Common myeloid progenitor, CD34-positive (primary cell): Measurements from ENCODE around the gene DOCK9.

Experiments used
- CTCF ChIA-PET: fragments of 350-600 bp; sonication (Branson Sonifier 250); formaldehyde crosslinking; loops from one replicate; lab custom pipeline; 2021; ENCODE audit warnings: antibody characterized with exemption; lab: Charles Lee
- POLR2A ChIA-PET: fragments of 350-600 bp; sonication (Branson Sonifier 250); formaldehyde crosslinking; loops from one replicate; lab custom pipeline; 2021; ENCODE audit warnings: antibody characterized with exemption; lab: Charles Lee
- DNase-seq, 3 donors: peaks; one replicate each; pipeline versions ENCODE4 v3.0.0 to v3.0.0-alpha.2; 2013
- H3K27ac ChIP-seq, 2 experiments: 1 replicate in 1 of 2; 2 replicates in 1 of 2; pipeline ENCODE4 v1.7.0; 2013; ENCODE audit warnings: inconsistent platforms in 2 of 2, low read length in 2 of 2, mild to moderate bottlenecking in 2 of 2, low read depth in 1 of 2, moderate library complexity in 1 of 2; ENCODE audit not compliant: severe bottlenecking in 2 of 2, insufficient read depth in 1 of 2, poor library complexity in 1 of 2
- H3K27me3 ChIP-seq, 5 experiments: replicated peaks in 2 of 5; 1 replicate in 3 of 5; 2 replicates in 2 of 5; pipeline versions ENCODE4 v1.6.1 to v1.7.0; 2013; ENCODE audit warnings: low read length in 4 of 5, mild to moderate bottlenecking in 2 of 5, moderate library complexity in 2 of 5, inconsistent platforms in 1 of 5; ENCODE audit not compliant: insufficient read depth in 5 of 5, control insufficient read depth in 4 of 5
- H3K36me3 ChIP-seq, 4 experiments: 1 replicate in 2 of 4; 2 replicates in 2 of 4; pipeline versions ENCODE4 v1.6.1 to v1.7.0; 2013; ENCODE audit warnings: low read length in 3 of 4, control low read depth in 1 of 4, mild to moderate bottlenecking in 1 of 4; ENCODE audit not compliant: control insufficient read depth in 4 of 4, insufficient read depth in 4 of 4
- H3K4me1 ChIP-seq, 4 experiments: 1 replicate in 3 of 4; 2 replicates in 1 of 4; pipeline versions ENCODE4 v1.6.1 to v1.7.1; 2013; ENCODE audit warnings: low read length in 3 of 4, mild to moderate bottlenecking in 3 of 4, control low read depth in 1 of 4, inconsistent platforms in 1 of 4, moderate library complexity in 1 of 4; ENCODE audit not compliant: control insufficient read depth in 4 of 4, insufficient read depth in 4 of 4; ENCODE audit errors: control extremely low read depth in 1 of 4
- H3K4me3 ChIP-seq, 7 experiments: 1 replicate in 4 of 7; 2 replicates in 3 of 7; pipeline versions ENCODE4 v1.5.1 to v1.7.0; 2013; ENCODE audit warnings: mild to moderate bottlenecking in 7 of 7, low read length in 6 of 7, moderate library complexity in 6 of 7, inconsistent platforms in 2 of 7, low read depth in 2 of 7, control low read depth in 1 of 7; ENCODE audit not compliant: insufficient read depth in 4 of 7, control insufficient read depth in 1 of 7; ENCODE audit errors: extremely low read depth in 1 of 7
- H3K9me3 ChIP-seq, 5 experiments: 1 replicate in 4 of 5; 2 replicates in 1 of 5; pipeline versions ENCODE4 v1.6.1 to v1.7.1; 2013; ENCODE audit warnings: low read length in 4 of 5, mild to moderate bottlenecking in 2 of 5, inconsistent platforms in 1 of 5, low read depth in 1 of 5, moderate library complexity in 1 of 5; ENCODE audit not compliant: control insufficient read depth in 4 of 5, insufficient read depth in 2 of 5; ENCODE audit errors: control extremely low read depth in 1 of 5
- WGBS: methylation state at CpG from one replicate; pipeline ENCODE4 v1.1.5; 2013; ENCODE audit not compliant: insufficient coverage; 5-methylcytosine and 5-hydroxymethylcytosine counted together

DOCK9 gene

DNA sequence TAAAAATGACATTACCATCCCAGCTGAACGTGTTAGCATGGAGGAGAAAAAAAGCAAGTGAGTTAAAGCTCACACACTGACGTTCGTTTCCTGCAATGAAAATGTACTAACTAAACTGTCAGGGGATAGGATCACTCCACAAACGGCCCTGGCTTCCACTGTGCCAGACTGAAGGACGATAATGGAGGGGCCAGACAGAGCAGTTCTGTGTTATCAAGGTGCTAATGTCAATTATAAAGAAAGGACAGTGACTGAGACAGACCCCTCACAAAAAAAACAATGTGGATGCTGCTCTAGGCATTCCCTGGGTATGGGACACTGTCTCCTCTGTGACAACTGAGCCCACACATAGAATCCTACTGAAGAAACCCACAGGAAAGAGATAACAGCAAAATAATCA is 181.7 kb downstream of the DOCK9 start:
- no peak overlapping the region for H3K27ac ChIP-seq
- POLR2A ChIA-PET: no interaction called here
- no peak overlapping the region for H3K4me3 ChIP-seq
- no peaks in the 10 kb centered on the region for H3K36me3 ChIP-seq
- CTCF ChIA-PET: interaction anchor here (1.6 kb wide), 1 partner anchor 44 kb away, joined by 5 read pairs; no protein-coding TSS in a partner anchor
- H3K9me3 ChIP-seq: no peaks in the 10 kb centered on the region
- DNase-seq: no peak
- H3K27me3 ChIP-seq: peaks cover 0 to 6% (median 0%) of the 10 kb centered on the region in 5 experiments
- WGBS: 95% methylated on average over 4 of the region's 5 CpGs
- no peaks in the 10 kb centered on the region for H3K4me1 ChIP-seq

DNA sequence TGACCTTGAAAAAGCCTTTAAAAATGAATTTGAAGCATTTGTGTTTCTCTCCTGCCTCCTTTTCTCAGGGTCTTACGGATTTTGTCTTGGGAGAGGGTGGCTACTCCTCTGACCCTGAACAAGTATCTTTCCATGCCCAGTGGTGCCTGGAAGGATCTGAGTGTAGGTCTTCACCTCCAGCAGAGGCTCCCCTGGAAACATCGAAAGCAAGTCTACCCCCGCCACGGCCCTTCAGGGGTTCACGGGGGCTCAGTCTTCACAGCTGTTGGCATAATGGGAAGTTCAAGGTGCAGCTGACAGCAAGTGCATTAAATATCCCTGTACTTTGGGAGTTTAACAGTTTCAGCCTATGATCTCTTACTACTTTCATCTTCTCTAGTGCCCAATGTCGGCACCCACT is 182.6 kb downstream of the DOCK9 start:
- CTCF ChIA-PET: interaction anchor here (1.4 kb wide), 1 partner anchor 241 kb away, joined by 4 read pairs; no protein-coding TSS in a partner anchor
- Histone ChIP-seq H3K9me3 (no peaks in the 10 kb centered on the region), H3K27ac (no peak overlapping the region), H3K4me1 (no peaks in the 10 kb centered on the region), H3K4me3 (no peak overlapping the region), H3K36me3 (no peaks in the 10 kb centered on the region), H3K27me3 (peaks cover 0 to 6% (median 0%) of the 10 kb centered on the region in 5 experiments)
- WGBS: 98% methylated on average over 6 of the region's 6 CpGs
- no peak for DNase-seq
- POLR2A ChIA-PET: no interaction called here

GRCh38 chr13:98794498-98794897 is 183.4 kb downstream of the DOCK9 start:
- ChIA-PET CTCF (interaction anchor here (1.3 to 1.4 kb wide), 2 partner anchors 10 to 241 kb away, joined by 3 to 4 read pairs; no protein-coding TSS in a partner anchor), POLR2A (no interaction called here)
- Histone ChIP-seq H3K4me1 (no peaks in the 10 kb centered on the region), H3K27ac (no peak overlapping the region), H3K36me3 (no peaks in the 10 kb centered on the region), H3K27me3 (peaks cover 0 to 10% (median 0%) of the 10 kb centered on the region in 5 experiments), H3K9me3 (peaks cover 0 to 4% (median 0%) of the 10 kb centered on the region in 5 experiments), H3K4me3 (no peak overlapping the region)
- 98% methylated on average over 12 of the region's 12 CpGs for WGBS
- no peak for DNase-seq

DNA sequence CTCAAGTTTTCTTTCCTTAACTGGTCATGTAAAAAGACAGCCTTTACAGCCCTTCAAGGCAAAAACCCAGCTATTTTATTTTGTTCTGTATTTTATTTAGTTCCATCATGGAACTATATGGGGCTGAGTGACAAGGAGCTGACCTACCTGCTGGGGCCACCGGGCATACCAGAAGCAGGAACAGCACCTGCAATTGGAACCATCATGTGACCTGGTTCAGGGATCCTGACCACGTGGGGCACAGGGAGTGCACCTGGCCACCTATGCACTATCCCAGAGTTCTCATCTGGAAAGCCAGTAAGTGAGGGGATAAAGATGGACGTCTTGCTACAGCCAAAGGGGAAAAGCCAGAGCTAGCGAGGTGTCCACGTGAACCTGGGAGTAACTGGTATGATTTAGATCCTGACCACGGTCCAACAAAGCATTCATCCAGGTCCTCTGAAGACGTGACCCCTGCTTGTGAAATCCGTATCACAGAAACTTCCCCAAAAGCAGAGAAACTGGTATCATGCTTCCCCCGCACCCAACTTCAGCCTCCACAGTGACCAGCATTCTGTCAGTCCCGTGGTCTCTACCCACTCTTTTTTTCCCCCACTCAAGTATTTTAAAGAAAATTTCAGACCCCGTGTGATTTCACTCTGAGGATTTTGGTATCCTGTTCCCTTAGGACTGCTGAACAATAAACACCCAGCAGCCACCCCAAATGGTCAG is 184.9 kb downstream of the DOCK9 start:
- DNase-seq: no peak
- ChIA-PET CTCF (interaction anchor here (1.3 kb wide), 1 partner anchor 12 kb away, joined by 3 read pairs; no protein-coding TSS in a partner anchor), POLR2A (no interaction called here)
- Histone ChIP-seq H3K27ac (no peak overlapping the region), H3K27me3 (peaks cover 0 to 12% (median 0%) of the 10 kb centered on the region in 5 experiments), H3K36me3 (no peaks in the 10 kb centered on the region), H3K4me1 (no peaks in the 10 kb centered on the region), H3K9me3 (peaks cover 0 to 4% (median 0%) of the 10 kb centered on the region in 5 experiments), H3K4me3 (no peak overlapping the region)
- WGBS: 94% methylated on average over 9 of the region's 11 CpGs

DNA sequence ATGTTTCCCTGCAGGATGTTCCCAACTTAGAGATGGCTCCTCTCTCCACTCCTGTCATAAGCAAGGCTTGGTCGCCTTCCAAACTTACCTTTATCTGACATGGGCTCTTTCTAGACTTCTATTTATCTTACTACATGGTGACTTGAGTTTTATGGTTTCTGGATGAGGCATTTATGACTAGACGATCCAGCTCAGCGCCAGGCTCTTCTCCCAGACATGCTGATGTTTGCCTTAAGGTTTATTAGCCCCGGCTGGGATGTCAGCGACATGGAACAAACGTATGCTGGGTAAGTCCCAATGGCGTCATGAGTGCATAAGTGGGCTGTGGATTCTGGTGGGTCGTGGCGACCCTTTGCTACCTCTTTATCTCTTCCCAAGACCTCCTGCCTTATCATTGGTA is 185.5 kb downstream of the DOCK9 start:
- H3K27ac ChIP-seq: no peak overlapping the region
- H3K36me3 ChIP-seq: no peaks in the 10 kb centered on the region
- 94% methylated on average over 7 of the region's 9 CpGs for WGBS
- ChIA-PET CTCF (no interaction called here), POLR2A (no interaction called here)
- peaks cover 0 to 14% (median 0%) of the 10 kb centered on the region in 5 experiments for H3K27me3 ChIP-seq
- DNase-seq: no peak
- H3K4me1 ChIP-seq: no peaks in the 10 kb centered on the region
- peaks cover 0 to 4% (median 0%) of the 10 kb centered on the region in 5 experiments for H3K9me3 ChIP-seq
- H3K4me3 ChIP-seq: no peak overlapping the region

- CTCF ChIA-PET: no interaction called here
- 100% methylated on average over 3 of the region's 7 CpGs for WGBS
- Histone ChIP-seq H3K36me3 (no peaks in the 10 kb centered on the region), H3K27ac (no peak overlapping the region), H3K9me3 (peaks cover 0 to 4% (median 0%) of the 10 kb centered on the region in 5 experiments), H3K4me1 (no peaks in the 10 kb centered on the region), H3K27me3 (peaks cover 0 to 21% (median 2%) of the 10 kb centered on the region in 5 experiments), H3K4me3 (no peak overlapping the region)
- DNase-seq: no peak
- POLR2A ChIA-PET: no interaction called here
Observed at GRCh38 chr13:98791611-98792010, 186.3 kb downstream of the DOCK9 start.

DNA sequence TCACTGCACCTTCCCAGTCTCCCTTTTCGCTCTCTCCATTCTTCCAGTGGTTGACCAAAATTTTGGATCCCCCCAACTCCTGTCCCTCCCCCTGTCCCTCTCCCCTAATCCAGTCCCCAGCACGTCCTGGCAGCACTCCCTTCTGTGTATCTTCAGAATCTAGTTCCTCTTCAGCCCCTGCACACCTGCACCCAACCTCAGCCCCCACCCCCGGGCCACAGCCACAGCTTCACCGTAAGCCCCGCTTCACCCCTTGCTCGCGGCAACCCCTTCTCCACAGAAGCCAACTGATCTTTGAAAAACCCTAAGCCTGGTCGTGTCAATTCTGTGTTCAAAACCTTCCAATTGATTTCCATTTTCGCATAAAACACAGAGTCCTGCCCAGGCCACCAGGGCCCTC is 189.9 kb downstream of the DOCK9 start:
- Histone ChIP-seq H3K4me1 (no peaks in the 10 kb centered on the region), H3K36me3 (no peaks in the 10 kb centered on the region), H3K9me3 (peaks cover 0 to 4% (median 0%) of the 10 kb centered on the region in 5 experiments), H3K27me3 (peaks cover 0 to 36% (median 2%) of the 10 kb centered on the region in 5 experiments), H3K4me3 (no peak overlapping the region), H3K27ac (no peak overlapping the region)
- ChIA-PET CTCF (no interaction called here), POLR2A (no interaction called here)
- WGBS: 86% methylated on average over 9 of the region's 9 CpGs
- no peak for DNase-seq
